ENCODE measurements around the gene CIC. TPM values are rescaled to one million over a fixed set of nuclear protein-coding genes. Genes with fewer than 3 reads are reported as not detected.

CIC gene
- total and polyA plus RNA-seq, 9 of the 15 experiments (the other 6 are each of a cell fraction or from before 2014, with no cell fraction given), result 0.07 to 44.7 (median 8.6) TPM

DNA sequence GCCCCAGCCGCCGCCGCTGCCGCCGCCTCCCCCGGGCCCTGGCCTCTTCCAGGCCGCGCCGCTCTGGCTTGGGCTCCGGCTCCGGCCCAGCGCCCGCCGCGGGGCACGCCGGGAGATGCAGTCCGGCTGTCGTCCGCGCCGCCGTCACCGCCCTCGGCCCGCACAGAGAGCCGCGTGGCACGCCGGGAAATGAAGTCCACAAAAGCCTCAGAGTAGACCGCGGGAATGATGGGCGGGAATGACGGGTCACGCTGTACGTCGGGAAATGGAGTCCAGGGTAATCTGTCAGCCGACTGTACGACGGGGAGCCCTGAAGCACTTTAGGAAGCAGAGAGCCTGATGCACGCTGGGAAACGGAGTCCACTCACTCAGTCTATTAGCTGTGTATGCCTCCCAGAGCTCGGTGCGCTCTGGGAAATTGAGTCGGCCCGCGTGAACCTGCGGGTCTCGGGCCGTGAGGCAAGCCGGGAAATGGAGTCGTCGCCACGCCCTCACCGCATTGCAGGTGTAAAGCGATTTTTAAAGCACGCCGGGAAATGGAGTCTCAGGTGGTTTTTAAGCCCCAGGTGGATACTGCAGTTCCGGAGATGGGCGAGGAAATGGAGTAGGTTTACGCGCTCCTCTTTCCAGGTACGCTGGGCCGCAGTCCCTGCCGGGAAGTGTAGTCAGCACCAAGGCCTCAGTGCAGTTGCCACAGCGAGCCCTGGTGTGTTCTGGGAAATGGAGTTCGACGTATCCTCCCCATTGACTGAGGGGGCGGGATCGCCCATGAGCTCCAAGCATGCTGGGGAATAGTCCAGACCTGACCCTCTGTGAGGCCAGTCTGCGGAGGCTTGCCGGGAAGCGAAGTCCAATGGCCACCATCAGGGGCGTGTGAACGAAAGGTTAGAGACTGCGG lies 26.3 kb upstream of the CIC start, which contains the start of gene GSK3A (continued):
- TF ChIP-seq RBFOX2 (IDR thresholded peaks at IDR 0.05; ENCODE audit: low read depth, low read length) (peak; percentile 87), RCOR1 (IDR thresholded peaks at IDR 0.05; ENCODE audit: borderline replicate concordance in 1 of 2, low read depth in 2 of 2, low read length in 2 of 2) (peak in 1 of 2 experiments; percentile 47; a peak in 2 of 4 replicates), FOXJ3 (CRISPR knock-in tag; IDR thresholded peaks at IDR 0.05) (no peak), CHD2 (IDR thresholded peaks at IDR 0.05; ENCODE audit: low read depth, low read length) (peak; percentile 82), KDM5B (IDR thresholded peaks at IDR 0.05; ENCODE audit: insufficient replicate concordance, low read depth, low read length) (peak; percentile 98), CBX3 (IDR thresholded peaks at IDR 0.05; ENCODE audit: borderline replicate concordance in 1 of 2, low read length in 2 of 2) (peak in 1 of 2 experiments; percentile 7; a peak in 1 of 3 replicates), ZBTB17 (CRISPR knock-in tag; IDR thresholded peaks at IDR 0.05) (peak; percentile 71), GTF2F1 (IDR thresholded peaks at IDR 0.05; ENCODE audit: low read depth, low read length) (peak; percentile 89), JUN (IDR thresholded peaks at IDR 0.05; ENCODE audit: borderline replicate concordance, low read depth, low read length) (peak; percentile 57; the same call in 1 of the 2 replicates), JUN (CRISPR knock-in tag; IDR thresholded peaks at IDR 0.05; ENCODE audit: borderline replicate concordance) (no peak), MAZ (CRISPR knock-in tag; conservative IDR thresholded peaks at IDR 0.05 in 1 of 2, IDR thresholded peaks at IDR 0.05 in 1 of 2) (peak; percentile 63 to 78; a peak in 3 of 4 replicates), ZBTB40 (IDR thresholded peaks at IDR 0.05) (peak; percentile 74), ZBTB40 (CRISPR knock-in tag; IDR thresholded peaks at IDR 0.05) (no peak), BDP1 (IDR thresholded peaks at IDR 0.05; ENCODE audit: insufficient read depth, insufficient read length) (no peak), OTX1 (CRISPR knock-in tag; IDR thresholded peaks at IDR 0.05) (peak; percentile 67; the same call in 1 of the 2 replicates), CREBBP (IDR thresholded peaks at IDR 0.05; ENCODE audit: low read depth, low read length) (no peak)
- TF ChIP-seq, protein P1, sequence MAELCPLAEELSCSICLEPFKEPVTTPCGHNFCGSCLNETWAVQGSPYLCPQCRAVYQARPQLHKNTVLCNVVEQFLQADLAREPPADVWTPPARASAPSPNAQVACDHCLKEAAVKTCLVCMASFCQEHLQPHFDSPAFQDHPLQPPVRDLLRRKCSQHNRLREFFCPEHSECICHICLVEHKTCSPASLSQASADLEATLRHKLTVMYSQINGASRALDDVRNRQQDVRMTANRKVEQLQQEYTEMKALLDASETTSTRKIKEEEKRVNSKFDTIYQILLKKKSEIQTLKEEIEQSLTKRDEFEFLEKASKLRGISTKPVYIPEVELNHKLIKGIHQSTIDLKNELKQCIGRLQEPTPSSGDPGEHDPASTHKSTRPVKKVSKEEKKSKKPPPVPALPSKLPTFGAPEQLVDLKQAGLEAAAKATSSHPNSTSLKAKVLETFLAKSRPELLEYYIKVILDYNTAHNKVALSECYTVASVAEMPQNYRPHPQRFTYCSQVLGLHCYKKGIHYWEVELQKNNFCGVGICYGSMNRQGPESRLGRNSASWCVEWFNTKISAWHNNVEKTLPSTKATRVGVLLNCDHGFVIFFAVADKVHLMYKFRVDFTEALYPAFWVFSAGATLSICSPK (IDR thresholded peaks at IDR 0.05; ENCODE audit: borderline replicate concordance), result no peak
